Fibroblast of lung (primary cell): ENCODE results near the gene MANSC1.
"Not testable (repeated sequence)": the region's sequence is repeated elsewhere in the genome, so short reads cannot be mapped to it uniquely, and the experiment has no call there.

ENCODE experiments used
- EZH2 ChIP-seq: IDR thresholded peaks from 2 replicates; pipeline ENCODE4 v1.5.1; 2012; ENCODE audit warnings: low read length, control low read depth, mild to moderate bottlenecking; ENCODE audit errors: missing control alignments
- TF ChIP-seq, protein P1 (sequence below), 2 donors: IDR thresholded peaks in 1 of 2; conservative IDR thresholded peaks in 1 of 2; 1 replicate in 1 of 2; 2 replicates in 1 of 2; pipeline ENCODE4 v1.5.1; 2011 to 2012; ENCODE audit warnings: low read length in 2 of 2, control low read depth in 1 of 2, inconsistent platforms in 1 of 2, low read depth in 1 of 2, mild to moderate bottlenecking in 1 of 2

DNA sequence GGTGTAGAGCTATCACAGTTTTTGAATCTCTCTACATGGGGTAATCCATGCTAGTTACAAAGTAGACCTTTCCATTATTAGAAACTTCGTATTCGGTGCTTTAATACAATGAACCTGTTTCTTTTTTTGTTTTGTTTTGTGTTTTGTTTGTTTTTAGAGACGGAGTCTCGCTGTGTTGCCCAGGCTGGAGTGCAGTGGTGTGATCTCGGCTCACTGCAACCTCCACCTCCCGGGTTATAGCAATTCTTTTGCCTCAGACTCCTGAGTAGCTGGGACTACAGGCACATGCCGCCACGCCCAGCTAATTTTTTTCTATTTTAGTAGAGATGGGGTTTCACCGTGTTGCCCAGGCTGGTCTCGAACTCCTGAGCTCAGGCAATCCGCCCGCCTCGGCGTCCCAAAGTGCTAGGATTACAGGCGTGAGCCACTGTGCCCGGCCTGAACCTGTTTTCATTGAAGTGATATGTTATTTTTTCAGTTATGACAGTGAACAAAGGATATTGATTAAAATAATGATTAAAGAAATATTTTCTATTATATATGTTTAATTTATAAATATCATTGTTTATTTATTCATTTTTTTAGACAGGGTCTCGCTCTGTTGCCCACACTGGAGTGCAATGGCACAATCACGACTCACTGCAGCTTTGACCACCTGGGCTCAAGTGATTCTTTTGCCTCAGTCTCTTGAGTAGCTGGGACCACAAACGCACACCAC lies 1.6 kb upstream of the MANSC1 start:
- TF ChIP-seq, protein P1, sequence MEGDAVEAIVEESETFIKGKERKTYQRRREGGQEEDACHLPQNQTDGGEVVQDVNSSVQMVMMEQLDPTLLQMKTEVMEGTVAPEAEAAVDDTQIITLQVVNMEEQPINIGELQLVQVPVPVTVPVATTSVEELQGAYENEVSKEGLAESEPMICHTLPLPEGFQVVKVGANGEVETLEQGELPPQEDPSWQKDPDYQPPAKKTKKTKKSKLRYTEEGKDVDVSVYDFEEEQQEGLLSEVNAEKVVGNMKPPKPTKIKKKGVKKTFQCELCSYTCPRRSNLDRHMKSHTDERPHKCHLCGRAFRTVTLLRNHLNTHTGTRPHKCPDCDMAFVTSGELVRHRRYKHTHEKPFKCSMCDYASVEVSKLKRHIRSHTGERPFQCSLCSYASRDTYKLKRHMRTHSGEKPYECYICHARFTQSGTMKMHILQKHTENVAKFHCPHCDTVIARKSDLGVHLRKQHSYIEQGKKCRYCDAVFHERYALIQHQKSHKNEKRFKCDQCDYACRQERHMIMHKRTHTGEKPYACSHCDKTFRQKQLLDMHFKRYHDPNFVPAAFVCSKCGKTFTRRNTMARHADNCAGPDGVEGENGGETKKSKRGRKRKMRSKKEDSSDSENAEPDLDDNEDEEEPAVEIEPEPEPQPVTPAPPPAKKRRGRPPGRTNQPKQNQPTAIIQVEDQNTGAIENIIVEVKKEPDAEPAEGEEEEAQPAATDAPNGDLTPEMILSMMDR (conservative IDR thresholded peaks at IDR 0.05 in 1 of 2, IDR thresholded peaks at IDR 0.05 in 1 of 2; ENCODE audit: low read depth in 1 of 2, low read length in 2 of 2) = not testable (repeated sequence)
- not testable (repeated sequence) for TF ChIP-seq EZH2
